Stimulated activated CD8-positive, alpha-beta memory T cell treated with anti-CD3 and anti-CD28 coated beads, Interleukin-7, amount 100 ng/mL, for 1 hour (primary cell): Measurements from ENCODE around the gene DOCK4.

Experiments
- DNase-seq, 2 donors: peaks; one replicate each; pipeline ENCODE4 v3.0.0-alpha.2; 2020; ENCODE audit warnings: low read depth in 2 of 2

The DOCK4 gene

DNA sequence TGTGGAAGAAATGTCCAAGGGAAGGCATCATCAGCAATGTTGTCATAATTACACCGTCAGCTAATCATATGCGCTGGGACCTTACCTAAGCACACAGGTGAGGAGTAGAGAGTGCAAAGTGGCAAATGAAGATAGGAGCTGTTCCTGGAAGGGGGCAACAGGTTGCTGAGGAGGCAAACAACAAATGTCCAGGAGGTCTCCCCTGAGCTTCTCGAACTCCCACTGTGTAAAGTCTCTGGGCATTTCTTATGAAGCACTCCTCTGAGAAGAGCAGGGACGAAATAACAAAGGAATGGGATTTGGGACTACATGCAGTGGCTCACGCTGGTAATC is 152.5 kb downstream of the DOCK4 start:
- DNase-seq: no peak

- DNase-seq: no peak
Observed at GRCh38 chr7:112052993-112053736, 153.0 kb downstream of the DOCK4 start.

- no peak for DNase-seq
Observed at GRCh38 chr7:112052498-112052897, 153.7 kb downstream of the DOCK4 start.

GRCh38 chr7:112050250-112050881 is 155.8 kb downstream of the DOCK4 start:
- no peak for DNase-seq

- no peak for DNase-seq
Observed at GRCh38 chr7:112049555-112050249, 156.5 kb downstream of the DOCK4 start.

DNA sequence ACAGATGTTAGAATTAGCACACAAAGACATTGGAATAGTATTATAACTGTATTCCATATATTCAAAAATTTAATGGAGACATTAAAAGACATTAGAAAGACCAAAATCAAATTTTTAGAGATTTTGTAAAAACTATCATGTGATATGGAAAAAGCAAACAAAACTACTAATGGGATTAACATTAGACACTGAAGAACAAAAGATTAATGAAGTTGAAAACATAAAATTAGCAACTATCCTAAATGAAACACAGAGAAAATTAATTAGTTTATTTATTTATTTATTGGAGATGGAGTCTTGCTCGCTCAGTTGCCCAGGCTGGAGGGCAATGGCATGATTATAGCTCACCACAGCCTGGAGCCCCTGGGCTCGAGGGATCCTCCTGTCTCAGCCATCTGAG is 158.8 kb downstream of the DOCK4 start:
- no peak for DNase-seq

GRCh38 chr7:112045222-112045621 is 161.0 kb downstream of the DOCK4 start:
- DNase-seq: no peak

GRCh38 chr7:112042631-112043030 is 163.6 kb downstream of the DOCK4 start:
- DNase-seq: no peak

DNA sequence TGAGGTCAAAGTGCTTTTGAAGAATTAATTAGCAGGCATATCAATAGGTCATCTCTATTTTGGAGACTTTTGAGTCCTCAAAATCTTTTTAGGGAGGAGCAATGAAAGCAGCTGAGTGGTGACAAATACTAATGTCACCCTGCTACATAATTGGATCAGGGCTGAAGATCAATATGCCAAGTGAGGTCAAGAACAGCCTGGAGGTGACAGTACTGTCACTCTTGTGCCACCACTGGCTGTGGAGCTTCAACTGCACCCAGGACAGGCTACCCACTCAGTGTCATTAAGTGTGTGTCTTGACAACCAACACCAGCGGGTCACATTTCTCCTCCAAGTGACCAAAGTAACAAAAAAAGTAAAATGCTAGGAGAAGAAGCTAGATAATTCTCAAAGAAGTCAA is 167.8 kb downstream of the DOCK4 start:
- no peak for DNase-seq

DNA sequence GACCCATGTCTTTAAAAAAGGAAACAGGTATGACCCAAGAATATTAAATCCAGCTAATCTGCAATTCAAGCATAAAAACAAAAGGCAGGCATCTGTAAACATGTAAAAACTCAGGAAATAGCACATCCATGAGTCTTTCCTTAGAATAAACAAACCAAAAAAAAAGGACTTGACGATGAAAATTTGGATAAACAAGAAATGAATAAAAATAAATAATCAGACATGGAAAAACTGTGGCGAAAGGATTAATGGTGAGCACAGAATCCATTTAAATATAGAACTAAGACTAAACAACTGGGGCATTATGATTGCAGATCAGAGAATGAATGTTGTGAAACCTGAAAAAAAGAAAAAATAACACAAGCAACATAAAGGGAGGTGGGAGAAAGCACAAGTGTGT is 170.1 kb downstream of the DOCK4 start:
- DNase-seq: no peak

DNA sequence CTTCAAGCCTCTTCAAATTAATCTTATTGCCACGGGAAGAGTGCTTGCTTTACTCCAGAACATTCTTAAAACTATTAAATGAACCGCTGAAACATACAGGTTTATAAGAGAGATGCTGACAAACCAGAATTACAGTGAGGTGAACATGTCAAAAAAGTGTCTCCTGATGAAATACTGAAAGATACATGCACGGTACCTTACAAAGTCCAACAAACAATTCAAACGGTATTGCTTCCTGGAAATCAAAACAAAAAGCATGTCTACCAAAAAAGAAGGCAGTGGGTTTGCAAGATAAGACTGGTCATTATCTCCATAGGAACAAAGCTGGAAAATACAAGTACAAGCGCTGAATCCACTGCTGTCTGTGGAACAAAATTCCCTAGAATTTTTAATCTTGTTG is 174.5 kb downstream of the DOCK4 start:
- DNase-seq: no peak

- DNase-seq: no peak
Observed at GRCh38 chr7:112025556-112025955, 180.6 kb downstream of the DOCK4 start.

GRCh38 chr7:112023786-112024185 is 182.4 kb downstream of the DOCK4 start:
- DNase-seq: no peak

DNA sequence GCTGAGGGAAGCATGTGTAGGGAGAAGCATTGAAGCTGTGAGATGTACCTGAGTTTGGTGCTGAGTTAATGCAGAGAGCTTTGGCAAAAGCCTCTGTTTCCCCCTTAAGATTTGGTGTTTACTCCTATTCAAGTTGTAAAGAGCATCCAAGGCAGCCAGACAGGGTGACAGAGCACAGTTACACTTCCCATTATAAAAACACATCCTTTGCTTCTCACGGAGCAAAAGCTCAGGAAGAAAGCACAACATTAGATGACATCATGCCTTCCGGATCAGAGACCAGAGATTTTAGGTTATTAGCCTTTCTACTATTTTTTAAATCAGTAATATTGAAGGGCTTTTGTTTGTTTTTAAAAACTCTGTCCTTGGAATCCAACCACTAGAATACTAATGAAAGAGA is 182.9 kb downstream of the DOCK4 start:
- no peak for DNase-seq

- no peak for DNase-seq
Observed at GRCh38 chr7:112022128-112022527, 184.1 kb downstream of the DOCK4 start.

GRCh38 chr7:112021379-112022044 is 184.7 kb downstream of the DOCK4 start:
- DNase-seq: no peak

DNA sequence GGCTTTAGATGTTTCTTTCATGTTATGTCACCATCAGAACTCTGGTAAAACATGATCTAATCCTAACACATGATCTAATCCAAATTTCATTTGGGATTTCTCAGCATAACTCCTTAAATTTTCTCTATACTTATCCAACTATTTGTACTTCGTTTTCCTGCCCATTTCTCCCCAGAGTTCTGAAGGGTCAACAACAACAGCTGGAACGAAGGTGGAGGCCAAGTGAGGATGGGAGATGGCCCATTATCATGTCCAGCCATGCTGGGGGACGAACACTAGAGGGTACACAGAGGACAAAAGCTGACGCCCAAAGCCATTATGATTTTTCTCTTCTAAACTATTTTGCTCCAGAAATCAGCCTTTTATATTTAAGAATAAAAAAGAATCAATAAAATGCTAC is 185.4 kb downstream of the DOCK4 start:
- DNase-seq: no peak

- no peak for DNase-seq
Observed at GRCh38 chr7:112019932-112020331, 186.3 kb downstream of the DOCK4 start.

- no peak for DNase-seq
Observed at GRCh38 chr7:112018305-112019030, 187.7 kb downstream of the DOCK4 start.

- DNase-seq: no peak
Observed at GRCh38 chr7:112015146-112015545, 191.1 kb downstream of the DOCK4 start.

DNA sequence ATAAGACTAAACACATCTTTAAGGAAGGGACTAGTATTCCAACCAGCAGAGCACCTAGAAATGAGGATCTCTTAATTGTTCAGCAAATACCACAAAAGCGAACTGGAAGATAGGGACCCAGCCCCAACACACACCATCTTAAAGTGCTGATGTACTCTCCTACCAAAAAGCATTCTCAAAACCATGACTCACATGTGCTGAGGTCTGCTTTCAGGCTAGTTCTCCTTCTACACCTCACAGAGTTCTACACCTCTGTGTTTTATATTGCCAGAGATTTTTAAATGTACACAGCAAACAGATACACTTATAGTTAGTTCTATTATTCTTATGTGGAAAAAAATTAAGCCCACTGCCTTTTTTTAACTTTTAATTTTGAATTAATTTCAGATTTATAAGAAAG is 191.9 kb downstream of the DOCK4 start:
- no peak for DNase-seq

GRCh38 chr7:112013274-112013673 is 192.9 kb downstream of the DOCK4 start:
- DNase-seq: no peak
